HG03175 (cell line): ENCODE results near the gene PROK2.

Experiments
- ATAC-seq: cut with Tn5 transposase; IDR thresholded peaks from one replicate; pipeline ENCODE4 v1.9.1; 2021; ENCODE audit warnings: mild to moderate bottlenecking, moderate library complexity; ENCODE audit not compliant: unreplicated experiment

The PROK2 gene

DNA sequence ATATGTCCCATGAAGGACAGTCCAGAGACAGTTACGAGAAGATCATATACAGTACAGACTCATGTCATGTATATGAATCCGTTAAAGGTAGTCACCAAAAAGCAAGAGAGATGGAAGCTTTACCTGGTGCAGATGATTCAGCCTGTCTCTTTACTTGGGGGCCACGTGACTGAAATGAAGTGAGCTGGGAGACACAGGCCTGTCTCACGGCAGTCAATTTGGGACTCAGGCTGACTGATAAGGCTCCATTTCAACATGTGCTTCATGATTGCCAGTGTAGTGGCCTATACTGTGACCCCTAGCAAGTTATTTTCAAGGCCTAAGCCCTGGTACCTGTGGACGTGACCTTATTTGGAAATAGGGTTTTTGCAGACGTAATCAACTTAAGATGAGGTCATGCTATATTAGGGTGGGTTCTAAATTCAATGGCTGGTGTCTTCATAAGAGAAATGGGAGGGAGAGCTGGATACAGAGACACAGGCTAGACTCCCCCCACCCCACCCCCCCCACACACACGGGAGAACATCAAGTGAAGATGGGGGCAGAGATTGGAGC, 3.0 kb upstream of the PROK2 start:
- no peak for ATAC-seq

DNA sequence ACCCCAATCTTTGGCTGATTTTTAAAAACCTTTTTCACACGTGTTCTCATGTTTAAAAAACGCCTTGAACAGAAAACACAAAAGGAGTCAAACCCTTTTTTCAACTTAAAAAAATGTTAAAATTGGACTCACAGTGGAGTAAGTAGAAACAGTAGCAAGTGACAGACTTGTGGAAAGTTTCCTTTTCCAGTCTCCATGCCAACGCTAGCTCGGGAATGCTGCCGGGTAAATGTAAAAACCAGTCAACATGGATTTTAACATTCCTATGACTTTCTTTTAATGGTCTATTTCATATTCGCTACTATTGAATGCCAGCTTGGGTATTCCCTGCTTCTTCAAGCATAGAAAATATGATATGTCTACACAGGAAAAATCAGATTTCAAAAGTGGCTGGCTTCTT, 1.6 kb upstream of the PROK2 start:
- no peak for ATAC-seq

DNA sequence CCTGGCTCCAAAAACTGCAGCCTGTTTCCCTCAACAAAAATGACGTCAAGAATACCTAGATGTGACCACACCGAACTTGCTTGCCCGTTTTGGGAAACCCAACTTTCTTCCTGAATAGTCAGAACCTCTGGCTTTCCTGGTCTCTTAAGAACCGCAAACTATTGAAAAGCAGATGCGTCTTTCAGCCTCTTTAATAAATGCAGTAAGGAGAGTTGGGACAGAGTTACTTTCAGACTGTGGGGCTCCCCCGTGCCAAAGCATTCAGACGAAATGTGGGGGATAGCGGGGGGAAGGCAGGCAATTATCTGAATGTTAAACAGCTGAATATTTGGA, 1.2 kb upstream of the PROK2 start:
- no peak for ATAC-seq

DNA sequence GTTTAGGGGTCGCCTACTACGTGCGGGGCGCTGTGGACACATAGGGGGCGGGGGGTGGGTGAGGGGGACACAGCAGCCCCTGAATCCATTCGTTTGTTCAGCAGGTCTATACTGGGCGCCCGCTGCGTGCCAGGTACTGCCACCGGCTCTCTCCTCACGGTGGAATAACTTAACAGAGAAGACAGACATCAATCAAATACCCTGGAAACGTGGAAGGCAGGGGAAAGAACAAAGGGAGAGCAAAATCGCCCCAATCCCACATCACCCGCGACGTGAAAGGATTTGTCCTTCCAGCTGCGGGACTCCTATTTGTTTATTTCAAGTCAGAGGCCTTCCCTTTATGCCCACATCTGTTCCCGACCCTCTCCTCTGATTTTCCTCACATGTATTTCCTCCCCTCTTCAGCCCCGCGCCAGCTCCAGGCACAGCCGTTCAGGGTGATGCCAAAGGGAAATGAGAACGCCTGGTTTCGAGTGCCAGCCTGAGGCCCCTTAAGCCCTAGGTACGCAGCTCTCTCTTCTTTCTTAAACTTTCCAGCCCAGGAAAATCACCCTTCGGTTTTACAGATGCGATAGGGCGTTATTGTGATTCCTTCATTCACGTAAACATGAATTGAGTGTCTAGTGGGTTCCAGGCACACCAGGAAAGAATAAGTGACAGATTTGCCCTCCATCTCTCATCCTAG, 726 bp upstream of the PROK2 start:
- ATAC-seq: no peak

DNA sequence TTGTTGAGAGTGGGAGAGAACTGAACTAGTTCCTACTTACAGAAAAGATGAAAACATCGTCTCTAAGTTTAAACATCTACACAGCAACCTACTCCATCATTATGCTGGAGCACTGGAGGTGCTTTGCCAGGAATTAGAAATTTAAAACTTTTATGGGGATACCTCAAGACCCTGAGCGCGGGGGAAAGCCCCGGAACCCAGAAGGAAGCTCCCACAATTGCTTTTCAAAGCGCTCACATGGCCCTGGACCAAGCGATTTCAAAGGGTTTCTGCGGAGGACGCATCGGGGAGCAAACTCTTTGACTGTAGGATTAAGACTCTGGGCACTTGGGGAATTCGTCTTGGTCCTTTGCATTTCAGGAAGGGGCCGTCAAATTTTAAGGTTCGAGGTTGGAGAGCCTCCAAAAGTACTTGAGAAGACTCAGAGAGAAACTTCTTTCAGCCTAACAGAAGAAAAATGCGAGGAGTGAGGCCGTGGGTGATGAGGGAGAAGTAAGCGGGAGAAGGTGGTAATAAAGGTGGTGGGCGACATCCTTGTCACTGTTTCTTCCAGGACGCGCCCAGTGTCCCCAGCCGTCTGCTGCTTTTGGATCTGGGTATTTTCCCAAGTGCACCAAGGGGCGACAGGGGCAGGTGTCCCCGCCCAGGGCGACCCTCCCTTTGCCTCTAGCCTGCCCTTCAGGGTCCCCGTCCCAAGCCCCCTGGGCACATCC, 591 bp downstream of the PROK2 start:
- no peak for ATAC-seq

DNA sequence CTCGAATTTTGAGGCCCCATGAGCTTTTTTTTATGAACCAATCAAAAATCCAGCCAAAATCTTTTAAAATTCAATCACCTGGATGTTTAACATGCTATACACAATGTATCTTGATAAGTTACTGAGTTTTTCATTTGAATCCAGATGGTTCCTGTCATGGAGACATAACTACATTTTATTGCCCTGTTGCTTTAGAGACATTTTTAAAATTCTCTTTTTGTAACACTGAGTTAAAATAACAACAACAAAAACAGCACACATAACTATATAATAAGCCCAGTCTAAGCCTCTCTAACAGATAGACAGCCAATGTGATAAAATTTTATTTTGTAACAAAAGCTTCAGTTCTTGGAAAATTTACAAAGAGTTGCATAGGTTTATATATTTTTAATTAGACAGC, 1.8 kb downstream of the PROK2 start:
- no peak for ATAC-seq

DNA sequence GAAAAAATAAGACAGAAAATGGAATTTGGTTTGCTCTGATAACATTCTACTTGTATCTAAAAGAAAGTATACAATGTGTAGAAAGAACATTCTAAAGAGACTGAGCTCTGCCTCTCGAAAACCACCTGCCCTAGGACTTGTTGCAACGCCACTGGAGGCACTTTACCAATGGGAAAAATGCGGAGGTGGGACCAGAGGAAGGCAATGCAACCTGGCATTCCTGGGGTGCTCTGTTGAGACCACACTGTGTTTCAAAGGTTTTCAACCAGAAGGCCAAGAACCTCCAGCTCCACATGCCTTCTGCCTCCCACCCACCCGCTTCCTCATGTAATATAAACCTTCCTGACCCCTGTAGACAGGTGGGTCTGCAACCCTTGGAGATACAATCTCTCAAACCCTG, 4.5 kb downstream of the PROK2 start:
- no peak for ATAC-seq

DNA sequence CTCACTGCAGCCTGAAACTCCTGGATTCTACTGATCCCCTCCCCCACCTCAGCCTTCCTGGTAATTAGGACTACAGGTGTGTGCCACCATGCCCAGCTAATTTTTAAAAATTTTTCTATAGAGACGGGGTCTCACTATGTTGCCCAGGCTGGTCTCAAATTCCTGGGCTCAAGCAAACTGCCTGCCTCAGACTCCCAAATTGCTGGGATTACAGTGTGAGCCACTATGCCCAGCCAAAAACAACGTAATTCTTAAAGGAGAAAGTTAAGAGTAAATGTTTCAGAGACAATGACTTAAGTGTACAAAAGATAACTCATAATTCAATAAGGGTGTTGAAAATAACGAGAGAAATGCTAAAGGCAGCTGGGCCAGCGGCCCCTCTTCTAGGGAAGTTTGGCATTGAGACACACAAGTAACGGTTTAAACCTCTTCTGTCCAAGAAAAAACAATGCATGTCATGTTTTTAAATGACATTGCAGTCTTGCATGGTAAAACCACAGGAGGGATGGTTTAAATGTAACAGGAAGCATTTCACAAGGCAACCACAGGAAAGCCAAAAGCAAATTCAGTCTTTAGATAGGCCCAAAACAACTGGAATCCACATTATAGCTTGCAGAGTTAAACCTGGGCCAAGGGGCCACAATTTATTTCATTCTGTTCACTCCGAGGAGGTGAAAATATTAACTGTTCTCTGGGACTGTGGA, 5.1 kb downstream of the PROK2 start:
- ATAC-seq: no peak

DNA sequence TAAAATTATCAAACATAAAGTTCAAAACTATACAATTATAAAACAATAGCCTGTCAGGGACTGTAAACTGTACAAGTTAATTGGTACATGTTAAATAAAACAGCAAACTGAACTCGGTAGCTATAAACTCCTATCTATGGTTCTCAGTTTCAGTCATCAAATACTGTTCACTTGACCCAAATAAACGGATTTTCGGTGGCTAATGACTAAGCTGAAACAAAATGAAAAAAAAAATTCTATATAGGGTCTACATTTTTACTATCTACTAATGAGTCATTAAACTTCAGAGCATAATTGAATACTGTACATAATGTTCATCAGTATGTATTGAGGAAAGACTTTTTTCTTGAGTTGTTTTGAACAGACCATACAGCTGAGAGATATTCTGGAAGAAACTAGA, 6.6 kb downstream of the PROK2 start:
- no peak for ATAC-seq

DNA sequence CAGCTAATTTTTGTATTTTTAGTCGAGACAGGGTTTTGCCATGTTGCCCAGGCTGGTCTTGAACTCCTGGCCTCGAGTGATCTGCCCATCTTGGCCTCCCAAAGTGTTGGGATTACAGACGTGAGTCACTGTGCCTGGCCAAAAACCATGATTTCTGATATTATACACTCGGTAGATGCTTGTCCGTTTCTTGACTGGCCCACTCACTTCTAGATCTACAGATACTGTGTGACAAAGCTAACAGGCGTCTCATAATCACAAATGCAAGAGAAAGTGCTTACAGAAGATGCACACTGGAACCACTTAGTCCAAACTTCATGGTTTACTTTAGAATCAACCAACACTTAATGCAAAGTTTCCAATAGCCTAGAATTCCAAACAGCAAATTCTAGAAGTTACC, 8.4 kb downstream of the PROK2 start:
- no peak for ATAC-seq

DNA sequence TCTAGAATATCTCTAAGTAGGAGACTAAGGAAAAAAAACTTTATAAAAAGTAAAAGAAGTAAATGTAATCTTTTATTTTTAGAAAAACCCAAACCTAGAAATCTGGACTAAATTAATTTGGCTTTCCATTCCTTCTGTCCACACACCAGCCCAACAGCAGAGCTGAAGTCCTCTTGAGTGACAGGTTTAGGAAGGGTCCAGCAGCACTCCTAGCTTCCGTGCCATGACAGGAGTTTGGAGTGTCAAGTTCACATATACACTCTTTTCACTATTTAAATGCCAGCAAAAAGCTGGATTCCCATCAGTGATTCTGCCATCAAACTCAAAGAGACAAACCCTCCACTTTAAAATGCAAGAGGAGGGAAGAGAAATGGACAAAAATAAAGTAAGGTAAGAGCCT, 13.1 kb downstream of the PROK2 start:
- no peak for ATAC-seq

DNA sequence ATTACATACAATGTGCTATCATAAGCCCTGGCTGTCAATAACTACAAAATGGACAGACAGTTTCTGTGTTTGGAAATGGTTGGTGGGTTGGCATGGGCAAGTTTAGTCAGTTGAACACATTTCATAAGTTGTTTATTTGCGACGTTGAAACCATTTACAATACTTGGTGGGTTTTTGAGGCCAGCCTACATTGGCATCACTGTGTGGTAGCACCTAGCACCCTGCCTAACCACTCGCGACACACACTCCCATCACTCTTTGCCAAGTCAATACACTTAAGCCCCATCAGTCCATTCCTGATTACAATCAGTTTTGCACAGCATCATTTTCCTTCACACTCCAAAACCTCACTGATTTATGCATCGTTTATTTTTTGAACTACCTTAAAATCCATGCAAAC, 13.8 kb downstream of the PROK2 start:
- ATAC-seq: no peak

DNA sequence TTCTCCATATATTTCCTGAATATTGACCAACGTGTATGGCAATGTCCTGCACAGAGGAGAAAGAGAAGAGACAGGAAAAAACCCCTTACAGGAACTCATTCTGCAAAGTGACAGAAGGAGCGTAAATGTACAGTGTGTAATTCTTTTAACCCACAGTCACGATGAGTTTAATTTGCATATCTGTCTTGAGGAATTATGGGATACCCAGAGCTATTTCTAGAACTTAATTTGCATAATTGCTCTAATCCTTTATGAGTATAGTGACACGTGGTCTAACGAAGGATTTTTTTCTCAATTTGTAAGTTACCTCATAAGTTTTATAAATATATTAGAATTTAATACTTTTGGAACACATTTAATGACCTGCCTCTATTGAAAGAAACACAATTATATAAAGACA, 21.5 kb downstream of the PROK2 start:
- no peak for ATAC-seq

DNA sequence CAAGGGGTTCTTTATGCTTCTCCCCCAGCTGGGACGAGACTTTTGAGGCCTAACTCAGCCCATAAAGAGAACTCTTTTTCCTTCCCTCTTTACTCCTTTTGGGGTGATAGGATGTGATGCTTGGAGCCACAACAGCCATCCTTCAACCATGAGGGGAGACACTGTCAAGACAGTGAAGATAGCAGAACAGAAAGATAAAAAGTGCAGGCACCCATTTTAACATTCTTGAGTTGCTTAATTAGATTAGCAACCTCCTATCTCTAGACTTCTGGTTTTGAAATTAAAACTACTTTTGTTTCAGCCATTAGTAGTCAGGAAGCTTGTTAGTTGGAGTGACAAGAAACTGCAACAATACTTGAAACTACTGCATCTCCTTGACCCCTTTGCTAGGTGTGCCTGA, 24.8 kb downstream of the PROK2 start:
- ATAC-seq: no peak

DNA sequence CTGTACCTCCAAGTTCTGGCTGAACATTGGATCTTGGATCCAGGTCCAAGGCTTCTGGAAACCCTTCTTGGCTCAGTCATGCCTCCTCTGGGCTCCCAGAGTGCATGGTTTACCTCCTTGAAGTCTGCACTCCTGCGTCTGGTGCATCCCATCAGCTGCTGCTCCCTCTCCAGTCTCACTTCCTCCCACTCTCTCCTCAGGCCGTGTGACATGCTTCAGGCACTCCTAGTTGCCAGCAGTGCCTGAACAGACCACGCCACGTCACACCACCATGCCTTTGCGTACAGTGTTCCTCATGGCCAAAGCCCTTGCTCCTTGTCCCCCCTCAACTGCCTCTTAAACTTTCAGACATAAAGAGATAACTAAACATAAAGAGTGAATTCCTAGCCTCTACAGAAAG, 25.5 kb downstream of the PROK2 start:
- no peak for ATAC-seq

DNA sequence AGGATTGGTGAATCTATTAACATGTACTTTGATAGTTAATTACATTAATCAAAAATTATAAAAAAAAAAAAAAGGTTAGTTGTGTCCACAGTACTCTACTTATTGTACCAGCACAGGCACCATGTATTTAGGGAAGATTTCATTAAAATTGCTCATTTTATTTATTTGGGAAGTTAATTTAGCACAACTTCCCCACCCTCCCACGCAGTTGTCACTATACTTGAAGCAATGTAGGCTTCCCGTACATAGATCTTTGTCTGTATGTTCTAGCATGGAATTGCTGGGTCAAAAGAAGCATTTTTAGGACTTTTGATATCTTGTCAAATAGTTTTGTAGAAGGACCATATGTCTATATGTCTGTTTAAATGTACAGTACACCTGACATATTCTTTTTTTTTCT, 26.9 kb downstream of the PROK2 start:
- no peak for ATAC-seq

DNA sequence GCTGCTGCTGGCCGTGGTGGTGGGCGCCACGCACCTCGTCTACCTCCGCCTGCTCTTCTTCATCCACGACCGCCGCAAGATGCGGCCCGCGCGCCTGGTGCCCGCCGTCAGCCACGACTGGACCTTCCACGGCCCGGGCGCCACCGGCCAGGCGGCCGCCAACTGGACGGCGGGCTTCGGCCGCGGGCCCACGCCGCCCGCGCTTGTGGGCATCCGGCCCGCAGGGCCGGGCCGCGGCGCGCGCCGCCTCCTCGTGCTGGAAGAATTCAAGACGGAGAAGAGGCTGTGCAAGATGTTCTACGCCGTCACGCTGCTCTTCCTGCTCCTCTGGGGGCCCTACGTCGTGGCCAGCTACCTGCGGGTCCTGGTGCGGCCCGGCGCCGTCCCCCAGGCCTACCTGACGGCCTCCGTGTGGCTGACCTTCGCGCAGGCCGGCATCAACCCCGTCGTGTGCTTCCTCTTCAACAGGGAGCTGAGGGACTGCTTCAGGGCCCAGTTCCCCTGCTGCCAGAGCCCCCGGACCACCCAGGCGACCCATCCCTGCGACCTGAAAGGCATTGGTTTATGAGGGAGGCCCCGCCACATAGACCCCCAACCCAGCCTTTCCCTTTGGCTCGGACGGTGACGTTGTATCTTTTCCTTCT, 30.2 kb downstream of the PROK2 start:
- ATAC-seq: no peak

DNA sequence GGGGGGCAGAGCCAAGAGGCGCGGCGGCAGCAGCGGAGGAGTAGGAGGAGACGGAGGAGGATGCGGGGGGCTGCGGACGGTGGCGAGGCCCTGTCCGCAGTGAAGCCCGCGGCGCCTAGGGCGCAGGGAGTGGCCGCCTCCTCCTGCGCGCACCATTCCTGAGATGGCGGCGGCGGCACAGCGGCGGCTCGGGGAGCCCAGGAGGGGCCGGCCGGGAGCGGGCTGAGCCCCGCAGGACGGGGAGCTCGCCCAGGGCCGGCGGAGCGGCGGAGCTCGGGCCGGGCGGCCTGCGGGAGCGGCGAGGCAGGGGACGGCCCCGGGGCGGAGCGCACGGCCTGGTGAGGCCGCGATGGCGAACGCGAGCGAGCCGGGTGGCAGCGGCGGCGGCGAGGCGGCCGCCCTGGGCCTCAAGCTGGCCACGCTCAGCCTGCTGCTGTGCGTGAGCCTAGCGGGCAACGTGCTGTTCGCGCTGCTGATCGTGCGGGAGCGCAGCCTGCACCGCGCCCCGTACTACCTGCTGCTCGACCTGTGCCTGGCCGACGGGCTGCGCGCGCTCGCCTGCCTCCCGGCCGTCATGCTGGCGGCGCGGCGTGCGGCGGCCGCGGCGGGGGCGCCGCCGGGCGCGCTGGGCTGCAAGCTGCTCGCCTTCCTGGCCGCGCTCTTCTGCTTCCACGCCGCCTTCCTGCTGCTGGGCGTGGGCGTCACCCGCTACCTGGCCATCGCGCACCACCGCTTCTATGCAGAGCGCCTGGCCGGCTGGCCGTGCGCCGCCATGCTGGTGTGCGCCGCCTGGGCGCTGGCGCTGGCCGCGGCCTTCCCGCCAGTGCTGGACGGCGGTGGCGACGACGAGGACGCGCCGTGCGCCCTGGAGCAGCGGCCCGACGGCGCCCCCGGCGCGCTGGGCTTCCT, 31.0 kb downstream of the PROK2 start, which contains the start of gene GPR27:
GPR27 (plus strand) TSS at position 155 of the 909 bp plus-strand sequence; CDS start at position 350, 195 bp downstream.
- ATAC-seq: no peak

DNA sequence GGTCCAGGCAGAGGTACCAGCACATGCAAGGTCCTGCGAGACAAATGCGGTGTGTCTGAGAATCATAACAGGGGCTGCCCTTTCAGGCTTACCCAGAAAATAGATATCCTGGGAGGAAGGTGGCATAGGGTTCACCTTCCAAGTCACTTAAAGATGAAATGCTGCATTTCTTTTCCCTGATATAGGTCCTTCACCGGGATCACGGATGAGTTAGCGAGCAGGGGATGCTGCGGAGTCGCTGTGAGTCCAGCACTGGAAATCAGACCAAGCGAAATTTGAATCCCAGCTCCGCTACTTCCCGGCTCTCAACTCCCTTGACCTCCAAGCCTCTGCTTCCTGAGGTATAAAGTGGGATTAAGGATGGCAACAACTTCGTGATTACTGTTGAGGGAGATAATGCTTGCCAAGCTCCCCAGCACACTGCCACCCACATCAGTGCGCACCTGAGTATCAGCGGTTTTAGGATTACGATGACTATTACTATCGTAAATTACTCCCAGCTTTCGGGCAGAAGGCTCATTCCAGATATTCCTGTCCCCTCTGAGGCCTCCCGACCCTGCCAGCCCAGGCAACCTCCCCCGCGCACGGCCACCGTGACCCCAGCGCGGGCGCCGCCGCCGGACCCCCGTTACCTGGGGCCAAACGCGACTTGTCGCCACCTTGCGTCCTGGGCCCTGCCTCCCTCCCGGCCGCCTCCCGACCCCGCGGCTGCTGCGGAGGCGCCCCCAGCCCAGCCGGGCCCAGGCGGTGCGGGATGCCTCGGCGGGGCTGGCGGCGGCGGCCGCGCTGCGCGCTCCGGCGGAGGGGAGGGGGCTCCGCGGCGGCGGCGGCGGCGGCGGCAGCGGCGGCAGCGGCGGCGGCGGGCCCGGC, 31.9 kb downstream of the PROK2 start:
- no peak for ATAC-seq
